ENCODE data around the gene RBPJ. TPM values are rescaled to one million over a fixed set of nuclear protein-coding genes. Genes with fewer than 3 reads are reported as not detected.

RBPJ gene
- total RNA-seq, 1 donor from 2014 or later: 121 TPM

DNA sequence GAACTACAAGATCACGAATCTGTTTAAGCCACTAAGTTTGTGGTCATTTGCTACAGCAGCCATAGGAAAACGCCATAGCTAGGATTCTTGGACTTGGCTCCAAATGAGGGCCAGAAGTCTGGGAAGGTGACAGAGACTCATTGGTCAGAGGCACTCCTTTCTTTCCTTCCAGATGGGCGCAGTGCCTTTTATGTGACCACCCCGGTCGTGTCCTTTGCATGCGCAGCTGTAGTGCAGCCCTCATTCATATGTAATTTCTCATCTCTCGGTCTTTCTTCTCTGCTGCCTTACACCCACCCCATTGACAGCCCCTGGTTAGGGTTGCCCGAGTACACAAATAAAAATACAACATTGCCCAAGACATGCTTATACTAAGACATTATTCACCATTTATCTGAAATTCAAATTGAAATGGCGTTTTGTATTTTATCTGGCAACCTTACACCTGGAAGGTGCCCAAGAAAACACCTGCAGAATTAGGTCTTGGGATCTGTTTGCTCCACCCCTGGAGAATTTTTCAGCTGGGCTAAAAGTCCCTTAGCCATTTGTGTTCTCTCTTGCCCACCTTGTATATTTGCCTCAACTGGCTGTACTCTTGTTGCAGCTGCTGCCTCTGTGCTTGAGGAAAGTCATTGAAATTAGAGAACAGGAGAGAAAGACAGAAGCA is 147.6 kb downstream of the RBPJ start:
- Mint-ChIP-seq H3K36me3 (ENCODE audit: unreplicated experiment) (peaks cover 5% of the 10 kb centered on the region), H3K27me3 (ENCODE audit: unreplicated experiment) (peaks cover 1% of the 10 kb centered on the region), H3K27ac (ENCODE audit: unreplicated experiment) (no peak overlapping the region), H3K4me3 (ENCODE audit: unreplicated experiment) (no peak overlapping the region), H3K4me1 (ENCODE audit: low read depth, unreplicated experiment) (no peaks in the 10 kb centered on the region), H3K9me3 (ENCODE audit: unreplicated experiment) (peaks cover 2% of the 10 kb centered on the region)
- DNase-seq: no peak
- TF ChIP-seq, protein P1, sequence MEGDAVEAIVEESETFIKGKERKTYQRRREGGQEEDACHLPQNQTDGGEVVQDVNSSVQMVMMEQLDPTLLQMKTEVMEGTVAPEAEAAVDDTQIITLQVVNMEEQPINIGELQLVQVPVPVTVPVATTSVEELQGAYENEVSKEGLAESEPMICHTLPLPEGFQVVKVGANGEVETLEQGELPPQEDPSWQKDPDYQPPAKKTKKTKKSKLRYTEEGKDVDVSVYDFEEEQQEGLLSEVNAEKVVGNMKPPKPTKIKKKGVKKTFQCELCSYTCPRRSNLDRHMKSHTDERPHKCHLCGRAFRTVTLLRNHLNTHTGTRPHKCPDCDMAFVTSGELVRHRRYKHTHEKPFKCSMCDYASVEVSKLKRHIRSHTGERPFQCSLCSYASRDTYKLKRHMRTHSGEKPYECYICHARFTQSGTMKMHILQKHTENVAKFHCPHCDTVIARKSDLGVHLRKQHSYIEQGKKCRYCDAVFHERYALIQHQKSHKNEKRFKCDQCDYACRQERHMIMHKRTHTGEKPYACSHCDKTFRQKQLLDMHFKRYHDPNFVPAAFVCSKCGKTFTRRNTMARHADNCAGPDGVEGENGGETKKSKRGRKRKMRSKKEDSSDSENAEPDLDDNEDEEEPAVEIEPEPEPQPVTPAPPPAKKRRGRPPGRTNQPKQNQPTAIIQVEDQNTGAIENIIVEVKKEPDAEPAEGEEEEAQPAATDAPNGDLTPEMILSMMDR (IDR thresholded peaks at IDR 0.05; ENCODE audit: partially characterized antibody, unreplicated experiment): no peak

DNA sequence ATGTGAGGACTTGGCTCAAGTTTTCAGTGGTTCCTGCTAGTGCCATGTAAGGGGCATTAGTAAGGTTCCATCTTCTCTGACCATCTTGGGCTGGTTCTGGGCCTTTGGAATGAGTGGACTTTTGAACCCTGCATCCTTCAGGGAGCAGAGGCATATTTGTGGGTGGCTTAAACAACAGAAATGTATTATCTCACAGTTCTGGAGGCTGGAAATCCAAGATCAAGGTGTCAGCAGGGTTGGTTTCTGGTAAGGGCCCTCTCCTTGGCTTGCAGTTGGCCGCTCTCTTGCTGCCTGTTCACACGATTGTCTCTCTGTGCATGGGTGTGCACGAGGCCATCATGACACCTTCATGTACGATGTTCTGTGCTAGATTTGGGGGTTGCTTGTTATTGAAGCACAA is 148.2 kb downstream of the RBPJ start:
- TF ChIP-seq, protein P1 (IDR thresholded peaks at IDR 0.05; ENCODE audit: partially characterized antibody, unreplicated experiment): no peak
- peaks cover 5% of the 10 kb centered on the region for H3K36me3 Mint-ChIP-seq (ENCODE audit: unreplicated experiment)
- no peaks in the 10 kb centered on the region for H3K4me1 Mint-ChIP-seq (ENCODE audit: low read depth, unreplicated experiment)
- H3K27me3 Mint-ChIP-seq (ENCODE audit: unreplicated experiment): peaks cover 1% of the 10 kb centered on the region
- DNase-seq: no peak
- H3K27ac Mint-ChIP-seq (ENCODE audit: unreplicated experiment): no peak overlapping the region
- H3K4me3 Mint-ChIP-seq (ENCODE audit: unreplicated experiment): no peak overlapping the region
- H3K9me3 Mint-ChIP-seq (ENCODE audit: unreplicated experiment): peaks cover 2% of the 10 kb centered on the region

DNA sequence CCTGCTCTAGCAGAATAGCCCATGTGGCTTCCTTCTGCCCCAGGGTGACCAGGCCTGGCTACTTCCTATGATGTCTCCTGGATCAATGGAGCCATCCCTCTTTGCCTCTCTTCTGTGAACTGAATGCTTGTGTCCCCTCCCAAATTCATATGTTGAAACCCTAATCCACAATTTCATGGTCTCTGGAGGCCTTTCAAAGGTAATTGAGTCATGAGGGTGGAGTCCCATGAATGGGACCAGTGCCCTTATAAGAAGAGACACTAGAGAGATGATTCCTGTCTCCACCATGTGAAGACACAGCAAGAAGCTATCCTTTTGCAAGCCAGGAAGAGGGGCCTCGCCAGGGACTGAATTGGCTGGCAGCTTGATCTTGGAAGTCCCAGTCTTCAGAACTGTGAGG is 151.1 kb downstream of the RBPJ start:
- Mint-ChIP-seq H3K9me3 (ENCODE audit: unreplicated experiment) (no peaks in the 10 kb centered on the region), H3K4me3 (ENCODE audit: unreplicated experiment) (no peak overlapping the region), H3K27me3 (ENCODE audit: unreplicated experiment) (no peaks in the 10 kb centered on the region), H3K4me1 (ENCODE audit: low read depth, unreplicated experiment) (peaks cover 3% of the 10 kb centered on the region), H3K27ac (ENCODE audit: unreplicated experiment) (no peak overlapping the region), H3K36me3 (ENCODE audit: unreplicated experiment) (no peaks in the 10 kb centered on the region)
- TF ChIP-seq, protein P1 (IDR thresholded peaks at IDR 0.05; ENCODE audit: partially characterized antibody, unreplicated experiment): no peak
- DNase-seq: no peak

DNA sequence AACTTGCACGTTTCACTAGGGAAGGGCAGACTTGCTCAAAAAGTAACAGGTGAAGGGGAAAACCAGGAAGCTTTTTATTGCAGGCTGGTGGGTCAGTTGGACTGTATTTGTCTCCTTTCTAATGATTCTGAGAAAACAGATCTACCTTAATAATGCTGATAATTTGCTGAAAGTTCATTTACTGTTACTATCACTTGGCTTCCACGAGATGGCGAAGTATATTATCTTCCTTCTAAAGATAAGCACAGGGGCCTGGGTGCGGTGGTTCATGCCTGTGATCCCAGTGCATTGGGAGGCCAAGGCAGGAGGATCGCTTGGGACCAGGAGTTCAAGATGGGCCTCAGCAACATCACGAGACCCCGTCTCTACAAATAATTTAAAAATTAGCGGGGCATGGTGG is 153.1 kb downstream of the RBPJ start:
- Mint-ChIP-seq H3K9me3 (ENCODE audit: unreplicated experiment) (no peaks in the 10 kb centered on the region), H3K4me3 (ENCODE audit: unreplicated experiment) (no peak overlapping the region), H3K27me3 (ENCODE audit: unreplicated experiment) (no peaks in the 10 kb centered on the region), H3K27ac (ENCODE audit: unreplicated experiment) (no peak overlapping the region), H3K36me3 (ENCODE audit: unreplicated experiment) (no peaks in the 10 kb centered on the region), H3K4me1 (ENCODE audit: low read depth, unreplicated experiment) (peaks cover 3% of the 10 kb centered on the region)
- DNase-seq: no peak
- TF ChIP-seq, protein P1 (IDR thresholded peaks at IDR 0.05; ENCODE audit: partially characterized antibody, unreplicated experiment): no peak

DNA sequence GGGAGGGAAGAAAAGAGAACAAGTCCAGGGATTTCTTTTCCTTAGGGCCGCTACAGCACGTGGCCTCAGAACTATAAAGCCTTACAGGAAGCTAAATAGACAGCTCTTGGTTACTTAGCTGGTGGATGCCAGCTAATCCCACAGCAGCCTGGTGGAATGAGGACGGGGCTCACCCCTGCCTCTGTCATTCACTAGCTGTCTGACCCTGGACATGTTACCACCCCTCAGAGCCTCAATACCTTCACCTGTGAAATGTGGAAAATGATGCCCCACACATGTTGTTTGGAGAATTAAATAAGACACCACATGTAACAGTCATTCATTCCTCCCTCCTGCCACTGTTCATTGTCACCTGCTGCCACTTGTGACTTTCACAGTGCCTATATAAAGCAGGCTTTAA is 153.7 kb downstream of the RBPJ start:
- Mint-ChIP-seq H3K4me3 (ENCODE audit: unreplicated experiment) (no peak overlapping the region), H3K36me3 (ENCODE audit: unreplicated experiment) (no peaks in the 10 kb centered on the region), H3K9me3 (ENCODE audit: unreplicated experiment) (no peaks in the 10 kb centered on the region), H3K27ac (ENCODE audit: unreplicated experiment) (no peak overlapping the region), H3K4me1 (ENCODE audit: low read depth, unreplicated experiment) (peaks cover 3% of the 10 kb centered on the region), H3K27me3 (ENCODE audit: unreplicated experiment) (no peaks in the 10 kb centered on the region)
- TF ChIP-seq, protein P1 (IDR thresholded peaks at IDR 0.05; ENCODE audit: partially characterized antibody, unreplicated experiment): no peak
- DNase-seq: no peak

Data from glutamatergic neuron (in vitro differentiated cells).